Endothelial cell of umbilical vein (primary cell): ENCODE results near the gene ANKRD60. TPM values are rescaled to one million over a fixed set of nuclear protein-coding genes. Genes with fewer than 3 reads are reported as not detected.
A peak's percentile ranks its signal among the peaks of the same experiment; 100 is the strongest.

ENCODE experiments used
- BruUV-seq: library from RNA; stranded (reverse); fragments of 400-500 nt; replicated peaks from 2 replicates; lab custom pipeline; 2021; lab: Mats Ljungman, UMichigan
- CTCF ChIA-PET: fragments of 300-600, 350-600 bp; sonication (Branson Sonifier 250); formaldehyde crosslinking; loops from one replicate; lab custom pipeline; 2021; ENCODE audit warnings: antibody characterized with exemption, inconsistent platforms; lab: Charles Lee
- POLR2A ChIA-PET: fragments of 300-600, 350-600 bp; sonication (Branson Sonifier 250); formaldehyde crosslinking; loops from one replicate; lab custom pipeline; 2021; ENCODE audit warnings: antibody characterized with exemption, inconsistent platforms; lab: Charles Lee
- DNase-seq: peaks from one replicate; pipeline ENCODE4 v3.0.0-alpha.2; 2011; ENCODE audit warnings: low read depth, low spot score
- FAIRE-seq: peaks from 2 replicates; lab custom pipeline; 2011; peaks lifted over from hg19 to GRCh38; lab: Jason Lieb, UNC
- H2AFZ ChIP-seq: 2 replicates; pipeline ENCODE4 v1.6.0; 2012; ENCODE audit warnings: low read depth, low read length, control low read depth, inconsistent platforms
- H3K27ac ChIP-seq: 2 replicates; pipeline ENCODE4 v1.5.1; 2011; ENCODE audit warnings: low read depth, mild to moderate bottlenecking, control low read depth, low read length, moderate library complexity; ENCODE audit not compliant: insufficient read depth
- H3K27me3 ChIP-seq, 2 experiments: 2 replicates each; pipeline versions ENCODE4 v1.6.0 to v1.6.1; 2011; ENCODE audit warnings: low read length in 2 of 2, mixed read lengths in 1 of 2; ENCODE audit not compliant: control insufficient read depth in 2 of 2, insufficient read depth in 2 of 2
- H3K36me3 ChIP-seq, 2 experiments: 2 replicates in 1 of 2; 3 replicates in 1 of 2; pipeline ENCODE4 v1.5.1; 2011; ENCODE audit warnings: low read length in 2 of 2, mild to moderate bottlenecking in 1 of 2, moderate library complexity in 1 of 2; ENCODE audit not compliant: control insufficient read depth in 2 of 2, insufficient read depth in 2 of 2; ENCODE audit errors: extremely low read depth in 1 of 2
- H3K4me1 ChIP-seq: 3 replicates; pipeline ENCODE4 v1.5.1; 2011; ENCODE audit warnings: mild to moderate bottlenecking, low read length; ENCODE audit not compliant: control insufficient read depth, insufficient read depth; ENCODE audit errors: extremely low read depth
- H3K4me2 ChIP-seq: 2 replicates; pipeline ENCODE4 v1.6.1; 2011; ENCODE audit warnings: low read length, control low read depth, mixed read lengths; ENCODE audit not compliant: insufficient read depth
- H3K4me3 ChIP-seq, 3 experiments: fragments of 200-600 bp in 1 of 3; sonication (generic), shearing (Covaris generic) in 1 of 3; replicated peaks in 1 of 3; 2 replicates each; pipeline ENCODE4 v1.5.1; 2011 to 2016; ENCODE audit warnings: control low read depth in 3 of 3, low read length in 3 of 3, mild to moderate bottlenecking in 2 of 3, inconsistent platforms in 1 of 3, low read depth in 1 of 3, moderate library complexity in 1 of 3; ENCODE audit not compliant: insufficient read depth in 1 of 3
- H3K79me2 ChIP-seq: 2 replicates; pipeline ENCODE4 v1.6.0; 2012; ENCODE audit warnings: low read length, inconsistent platforms; ENCODE audit not compliant: control insufficient read depth, insufficient read depth
- H3K9ac ChIP-seq: replicated peaks from 2 replicates; pipeline ENCODE3; 2011; ENCODE audit warnings: low read length, control low read depth; ENCODE audit not compliant: insufficient read depth; ENCODE audit errors: extremely low read depth
- H3K9me1 ChIP-seq: replicated peaks from 3 replicates; pipeline ENCODE4 v1.6.0; 2011; ENCODE audit warnings: mild to moderate bottlenecking, low read length; ENCODE audit not compliant: control insufficient read depth, insufficient read depth; ENCODE audit errors: extremely low read depth
- H3K9me3 ChIP-seq: replicated peaks from 2 replicates; pipeline ENCODE4 v1.5.1; 2012; ENCODE audit warnings: low read length, inconsistent platforms; ENCODE audit not compliant: control insufficient read depth, insufficient read depth
- H4K20me1 ChIP-seq: replicated peaks from 2 replicates; pipeline ENCODE3; 2011; ENCODE audit warnings: mild to moderate bottlenecking, low read length; ENCODE audit not compliant: control insufficient read depth, insufficient read depth; ENCODE audit errors: extremely low read depth
- GATA2 ChIP-seq: IDR thresholded peaks from 2 replicates; pipeline ENCODE4 v1.7.0; 2011; ENCODE audit warnings: low read depth, mild to moderate bottlenecking, moderate library complexity, mixed read lengths, low read length; ENCODE audit not compliant: insufficient read length, insufficient read depth
- JUN ChIP-seq: IDR thresholded peaks from 2 replicates; pipeline ENCODE4 v1.6.1; 2011; ENCODE audit warnings: borderline replicate concordance, low read depth; ENCODE audit not compliant: insufficient read length, insufficient read depth
- POLR2A ChIP-seq: IDR thresholded peaks from 2 replicates; pipeline ENCODE4 v1.6.1; 2012; ENCODE audit warnings: low read depth, mild to moderate bottlenecking, control low read depth, low read length
- POLR2AphosphoS5 ChIP-seq: IDR thresholded peaks from 2 replicates; pipeline ENCODE4 v1.6.1; 2012; ENCODE audit warnings: low read depth, mild to moderate bottlenecking, control low read depth, low read length, moderate library complexity; ENCODE audit not compliant: insufficient read depth
- dilution Hi-C: fragments of 300-500 bp; cut with MboI; formaldehyde crosslinking; loops from one replicate; pipeline ENCODE4 v1.15.0; 2019; ENCODE audit warnings: low sequenced_read_pairs; ENCODE audit not compliant: extremely low pct_ligation_motif_present
- intact Hi-C: fragments of 100-400 bp; cut with micrococcal nuclease; formaldehyde crosslinking; loops from one replicate; pipeline ENCODE4 v1.10.0; 2022
- polyA plus RNA-seq, 4 experiments: library from polyadenylated mRNA; depleted of rRNA in 3 of 4; stranded (reverse) in 3 of 4; unstranded in 1 of 4; fragments of >200 nt; gene quantifications; 2 replicates each; pipeline versions ENCODE4 v1.2.1 to v1.2.3, GENCODE V29; 2011 to 2012; ENCODE audit warnings: missing spikeins in 1 of 4
- total RNA-seq: library from RNA; stranded (reverse); gene quantifications from 2 replicates; pipeline ENCODE4 v1.2.3, GENCODE V29; 2021
- TF ChIP-seq, protein P1 (sequence below), 2 donors: IDR thresholded peaks; 1 replicate in 1 of 2; 2 replicates in 1 of 2; pipeline ENCODE4 v1.5.1; 2011; ENCODE audit warnings: low read length in 2 of 2, mild to moderate bottlenecking in 2 of 2, moderate library complexity in 2 of 2, control low read depth in 1 of 2, inconsistent platforms in 1 of 2, low read depth in 1 of 2; ENCODE audit not compliant: insufficient read depth in 1 of 2; ENCODE audit errors: extremely low read depth in 1 of 2

The ANKRD60 gene
- total and polyA plus RNA-seq, 2 donors (not counting 3 experiments of a cell fraction or from before 2014, with no cell fraction given): not detected

DNA sequence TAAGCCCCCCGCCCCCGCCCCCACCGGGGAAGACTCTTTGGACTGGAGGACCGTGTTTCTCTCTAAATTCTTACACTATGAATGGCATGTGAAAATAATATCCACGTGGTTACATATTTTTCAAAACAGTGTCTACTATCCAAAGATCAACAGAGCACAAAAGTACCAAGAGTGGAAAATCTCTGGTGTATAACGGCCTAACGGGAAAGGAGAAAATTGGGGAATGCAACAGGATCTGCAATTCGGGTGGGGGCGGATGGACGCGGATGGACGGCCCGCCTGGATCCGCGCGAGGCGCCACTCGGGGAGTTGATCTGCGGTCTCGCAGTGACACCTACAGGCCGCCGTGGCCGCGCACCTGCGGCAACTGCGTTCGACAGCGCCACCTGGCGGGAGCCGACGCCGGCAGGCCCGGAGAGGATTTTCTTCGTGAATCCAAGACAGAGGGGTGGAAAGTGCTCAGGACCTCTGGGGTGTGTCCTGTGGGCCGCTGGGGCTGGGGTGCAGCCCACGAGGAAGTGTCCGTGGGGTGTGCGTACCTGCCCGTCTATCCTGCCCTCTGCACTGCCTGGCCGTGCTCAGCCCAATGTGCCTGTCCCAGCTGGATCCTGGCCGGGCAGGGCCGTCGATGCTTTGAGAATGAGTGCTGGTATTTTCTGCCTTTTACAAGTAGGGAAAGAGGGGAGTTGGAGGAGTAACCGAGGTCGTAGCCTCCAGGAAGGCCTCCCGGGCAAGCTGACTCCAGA is 18.6 kb downstream of the ANKRD60 start:
- dilution Hi-C loops (no loop called here), intact Hi-C loops (loop anchor here (1.0 to 5.0 kb wide), 6 partner anchors 18 to 828 kb away; no protein-coding TSS in a partner anchor)
- DNase-seq (peak; percentile 70), FAIRE-seq (peak; percentile 79)
- Histone ChIP-seq H3K9me3 (no peaks in the 10 kb centered on the region), H4K20me1 (no peaks in the 10 kb centered on the region), H3K4me3 (no peak overlapping the region), H3K4me1 (no peaks in the 10 kb centered on the region), H3K27me3 (no peaks in the 10 kb centered on the region), H2AFZ (peak overlapping the region; percentile 61), H3K27ac (no peak overlapping the region), H3K4me2 (no peak overlapping the region), H3K36me3 (no peaks in the 10 kb centered on the region), H3K9ac (peak overlapping the region; percentile 43), H3K79me2 (no peaks in the 10 kb centered on the region), H3K9me1 (no peaks in the 10 kb centered on the region)
- TF ChIP-seq, protein P1, sequence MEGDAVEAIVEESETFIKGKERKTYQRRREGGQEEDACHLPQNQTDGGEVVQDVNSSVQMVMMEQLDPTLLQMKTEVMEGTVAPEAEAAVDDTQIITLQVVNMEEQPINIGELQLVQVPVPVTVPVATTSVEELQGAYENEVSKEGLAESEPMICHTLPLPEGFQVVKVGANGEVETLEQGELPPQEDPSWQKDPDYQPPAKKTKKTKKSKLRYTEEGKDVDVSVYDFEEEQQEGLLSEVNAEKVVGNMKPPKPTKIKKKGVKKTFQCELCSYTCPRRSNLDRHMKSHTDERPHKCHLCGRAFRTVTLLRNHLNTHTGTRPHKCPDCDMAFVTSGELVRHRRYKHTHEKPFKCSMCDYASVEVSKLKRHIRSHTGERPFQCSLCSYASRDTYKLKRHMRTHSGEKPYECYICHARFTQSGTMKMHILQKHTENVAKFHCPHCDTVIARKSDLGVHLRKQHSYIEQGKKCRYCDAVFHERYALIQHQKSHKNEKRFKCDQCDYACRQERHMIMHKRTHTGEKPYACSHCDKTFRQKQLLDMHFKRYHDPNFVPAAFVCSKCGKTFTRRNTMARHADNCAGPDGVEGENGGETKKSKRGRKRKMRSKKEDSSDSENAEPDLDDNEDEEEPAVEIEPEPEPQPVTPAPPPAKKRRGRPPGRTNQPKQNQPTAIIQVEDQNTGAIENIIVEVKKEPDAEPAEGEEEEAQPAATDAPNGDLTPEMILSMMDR (IDR thresholded peaks at IDR 0.05; ENCODE audit: extremely low read depth in 1 of 2, insufficient read depth in 1 of 2, low read depth in 1 of 2, low read length in 2 of 2): peak; percentile 100
- no peak for TF ChIP-seq JUN
- no peak for TF ChIP-seq GATA2
- TF ChIP-seq POLR2AphosphoS5: peak; percentile 18
- no peak for TF ChIP-seq POLR2A
- CTCF ChIA-PET: interaction anchor here (0.5 to 6.8 kb wide), 12 partner anchors 9 to 829 kb away, joined by 3 to 54 read pairs (median 4); no protein-coding TSS in a partner anchor
- POLR2A ChIA-PET: no interaction called here
- no TSS peak for BruUV-seq
